Measurements from ENCODE around the gene CINP.

DNA sequence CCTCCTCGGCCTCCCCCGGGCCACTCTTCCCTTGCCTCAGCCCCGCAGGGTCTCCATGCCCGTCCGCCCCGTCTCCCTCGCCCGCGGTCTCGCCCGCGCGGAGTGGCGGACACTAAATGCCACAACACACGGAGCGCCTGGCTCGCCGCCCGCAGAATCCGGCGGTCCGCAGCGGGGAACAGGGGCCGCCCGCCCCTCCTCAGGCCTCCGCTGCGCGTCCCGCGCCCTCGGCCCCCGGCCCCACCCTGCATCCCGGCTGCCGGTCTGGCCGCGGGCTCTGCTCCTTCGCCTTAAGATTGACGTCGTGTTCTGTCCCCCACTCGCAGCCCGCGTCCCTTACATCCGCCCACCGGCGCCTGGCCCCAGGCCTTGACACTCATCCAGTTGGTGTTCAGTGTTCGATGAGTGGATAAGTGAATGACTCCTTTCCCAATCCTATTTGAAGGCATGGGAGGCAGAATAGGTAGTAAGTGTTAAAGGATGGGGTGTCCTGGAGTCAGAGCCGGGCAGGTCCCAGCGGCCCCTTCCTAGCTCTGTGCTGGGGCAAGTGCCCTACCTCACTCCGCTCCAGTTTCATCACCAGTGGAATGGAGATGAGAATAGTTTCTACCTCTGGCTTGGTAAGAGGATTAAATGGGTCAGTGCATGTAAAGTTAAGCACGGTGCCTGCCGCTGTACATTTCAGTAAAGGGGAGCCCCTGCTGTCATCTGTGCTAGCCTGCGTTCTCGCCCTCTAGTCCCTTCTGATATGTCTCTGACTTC is 673 bp upstream of the CINP start:
- no peak for TF ChIP-seq POLR2A (IDR thresholded peaks at IDR 0.05)
- TF ChIP-seq, protein P1, sequence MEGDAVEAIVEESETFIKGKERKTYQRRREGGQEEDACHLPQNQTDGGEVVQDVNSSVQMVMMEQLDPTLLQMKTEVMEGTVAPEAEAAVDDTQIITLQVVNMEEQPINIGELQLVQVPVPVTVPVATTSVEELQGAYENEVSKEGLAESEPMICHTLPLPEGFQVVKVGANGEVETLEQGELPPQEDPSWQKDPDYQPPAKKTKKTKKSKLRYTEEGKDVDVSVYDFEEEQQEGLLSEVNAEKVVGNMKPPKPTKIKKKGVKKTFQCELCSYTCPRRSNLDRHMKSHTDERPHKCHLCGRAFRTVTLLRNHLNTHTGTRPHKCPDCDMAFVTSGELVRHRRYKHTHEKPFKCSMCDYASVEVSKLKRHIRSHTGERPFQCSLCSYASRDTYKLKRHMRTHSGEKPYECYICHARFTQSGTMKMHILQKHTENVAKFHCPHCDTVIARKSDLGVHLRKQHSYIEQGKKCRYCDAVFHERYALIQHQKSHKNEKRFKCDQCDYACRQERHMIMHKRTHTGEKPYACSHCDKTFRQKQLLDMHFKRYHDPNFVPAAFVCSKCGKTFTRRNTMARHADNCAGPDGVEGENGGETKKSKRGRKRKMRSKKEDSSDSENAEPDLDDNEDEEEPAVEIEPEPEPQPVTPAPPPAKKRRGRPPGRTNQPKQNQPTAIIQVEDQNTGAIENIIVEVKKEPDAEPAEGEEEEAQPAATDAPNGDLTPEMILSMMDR (IDR thresholded peaks at IDR 0.05), result no peak
